Esophagus squamous epithelium (tissue), 4 donors: Measurements from ENCODE around the gene LARP7.

ENCODE experiments used
- CTCF ChIP-seq, 6 experiments: fragments of 450-650 bp in 4 of 6; fragments of 200-600 bp in 2 of 6; sonication (generic) in 2 of 6; IDR thresholded peaks; one replicate each; pipeline ENCODE4 v1.5.1; 2016 to 2019; ENCODE audit warnings: antibody characterized with exemption in 6 of 6, mild to moderate bottlenecking in 4 of 6, moderate library complexity in 4 of 6
- POLR2A ChIP-seq, 4 donors: fragments of 450-650 bp; IDR thresholded peaks; one replicate each; pipeline ENCODE4 v1.6.1; 2017; ENCODE audit warnings: antibody characterized with exemption in 4 of 4, mild to moderate bottlenecking in 4 of 4, moderate library complexity in 3 of 4

- no peak for TF ChIP-seq CTCF (IDR thresholded peaks at IDR 0.05)
- TF ChIP-seq POLR2A (IDR thresholded peaks at IDR 0.05): no peak
Measured at GRCh38 chr4:112651641-112652040, 14.7 kb downstream of the LARP7 start.
